ENCODE results near the gene GPLD1. TPM values are rescaled to one million over a fixed set of nuclear protein-coding genes. Genes with fewer than 3 reads are reported as not detected.
"Not testable (repeated sequence)": the region's sequence is repeated elsewhere in the genome, so short reads cannot be mapped to it uniquely, and the experiment has no call there.

Gene GPLD1
- total RNA-seq, 1 donor from 2014 or later, result 3.5 TPM

DNA sequence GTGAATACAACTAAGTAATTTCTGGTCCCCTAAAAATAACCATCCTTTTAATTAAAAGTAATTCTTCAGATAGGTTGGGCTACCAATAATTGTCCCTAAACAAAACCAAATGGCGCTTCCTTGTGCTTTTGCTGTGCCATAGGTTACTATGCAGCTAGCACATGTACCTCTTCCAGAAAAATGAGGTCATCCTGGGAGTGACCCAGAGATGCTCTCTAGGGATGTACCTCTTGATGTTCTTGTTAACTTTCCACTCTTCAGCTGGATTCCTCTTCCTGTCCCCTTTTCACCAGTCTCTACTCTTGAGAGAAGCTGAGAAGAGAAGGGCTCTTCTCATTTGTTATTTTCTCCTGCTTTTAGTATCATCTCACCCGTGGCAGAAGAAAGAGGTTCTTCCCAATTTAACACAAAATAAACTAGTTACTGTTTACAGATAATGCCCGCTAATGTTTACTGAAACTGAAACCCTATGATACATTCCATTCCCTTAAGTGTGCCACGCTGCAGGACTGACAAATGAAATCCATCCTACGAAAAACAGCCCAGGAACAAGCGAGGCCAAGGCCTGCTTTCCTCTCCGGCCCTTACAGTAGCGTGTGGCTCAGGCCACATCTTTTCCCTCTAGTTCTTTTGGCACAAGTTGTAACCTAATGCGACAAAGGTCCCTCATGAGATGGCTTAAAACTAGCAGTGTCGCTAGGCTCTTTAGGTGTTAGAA is 62.5 kb downstream of the GPLD1 start:
- TF ChIP-seq, protein P1, sequence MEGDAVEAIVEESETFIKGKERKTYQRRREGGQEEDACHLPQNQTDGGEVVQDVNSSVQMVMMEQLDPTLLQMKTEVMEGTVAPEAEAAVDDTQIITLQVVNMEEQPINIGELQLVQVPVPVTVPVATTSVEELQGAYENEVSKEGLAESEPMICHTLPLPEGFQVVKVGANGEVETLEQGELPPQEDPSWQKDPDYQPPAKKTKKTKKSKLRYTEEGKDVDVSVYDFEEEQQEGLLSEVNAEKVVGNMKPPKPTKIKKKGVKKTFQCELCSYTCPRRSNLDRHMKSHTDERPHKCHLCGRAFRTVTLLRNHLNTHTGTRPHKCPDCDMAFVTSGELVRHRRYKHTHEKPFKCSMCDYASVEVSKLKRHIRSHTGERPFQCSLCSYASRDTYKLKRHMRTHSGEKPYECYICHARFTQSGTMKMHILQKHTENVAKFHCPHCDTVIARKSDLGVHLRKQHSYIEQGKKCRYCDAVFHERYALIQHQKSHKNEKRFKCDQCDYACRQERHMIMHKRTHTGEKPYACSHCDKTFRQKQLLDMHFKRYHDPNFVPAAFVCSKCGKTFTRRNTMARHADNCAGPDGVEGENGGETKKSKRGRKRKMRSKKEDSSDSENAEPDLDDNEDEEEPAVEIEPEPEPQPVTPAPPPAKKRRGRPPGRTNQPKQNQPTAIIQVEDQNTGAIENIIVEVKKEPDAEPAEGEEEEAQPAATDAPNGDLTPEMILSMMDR (IDR thresholded peaks at IDR 0.05), result no peak
- Histone ChIP-seq H3K27ac (no peak overlapping the region), H3K4me3 (no peak overlapping the region), H3K4me1 (no peaks in the 10 kb centered on the region), H3K27me3 (no peaks in the 10 kb centered on the region), H3K9me3 (no peaks in the 10 kb centered on the region), H3K36me3 (peaks cover 29 to 40% of the 10 kb centered on the region in 2 donors)
- no peak for DNase-seq (ENCODE audit: low spot score in 2 of 2)
- intact Hi-C loops (cut with DNase I), result no loop called here

DNA sequence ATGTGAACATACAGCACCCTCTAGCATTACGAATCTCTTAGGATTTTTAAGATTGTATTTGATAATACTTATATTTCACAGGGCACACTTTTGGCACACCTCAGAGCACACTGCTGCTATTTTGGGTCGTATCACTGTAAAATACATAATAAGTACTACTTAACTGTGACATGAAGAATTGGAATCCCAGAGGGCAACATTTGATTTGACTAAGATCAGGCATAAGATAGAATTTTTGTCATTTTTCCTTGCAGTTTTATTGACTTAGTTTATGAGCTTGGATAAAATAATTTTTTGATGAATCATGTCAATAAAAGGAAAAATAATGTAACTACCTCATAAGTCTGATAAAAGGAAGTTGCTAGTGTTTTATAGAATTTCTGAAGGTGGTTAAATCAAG is 64.3 kb downstream of the GPLD1 start:
- DNase-seq (ENCODE audit: low spot score in 2 of 2), result no peak
- peaks cover 40 to 53% of the 10 kb centered on the region in 2 donors for H3K36me3 ChIP-seq
- no peaks in the 10 kb centered on the region for H3K4me1 ChIP-seq
- no peaks in the 10 kb centered on the region for H3K27me3 ChIP-seq
- no peak overlapping the region for H3K4me3 ChIP-seq
- no peak overlapping the region for H3K27ac ChIP-seq
- intact Hi-C loops (cut with DNase I), result no loop called here
- no peaks in the 10 kb centered on the region for H3K9me3 ChIP-seq
- TF ChIP-seq, protein P1 (IDR thresholded peaks at IDR 0.05), result no peak

DNA sequence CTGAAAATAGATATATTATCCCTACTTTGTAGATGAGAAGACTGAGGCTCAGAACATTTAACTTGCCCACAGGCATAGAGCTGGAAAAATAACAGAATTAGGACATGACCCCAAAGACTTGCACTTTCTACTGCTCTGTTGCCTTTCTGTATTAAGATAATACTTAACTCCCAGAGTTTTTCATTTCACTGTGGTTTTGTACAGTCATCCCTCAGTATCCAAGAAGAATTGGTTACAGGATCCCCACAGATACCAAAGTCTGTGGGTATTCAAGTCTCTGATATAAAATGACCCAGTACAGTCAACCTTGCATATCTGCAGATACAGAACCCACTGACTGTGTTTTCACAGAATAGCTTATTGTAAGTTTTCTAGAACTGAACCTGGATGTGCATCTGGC is 69.9 kb downstream of the GPLD1 start:
- no peak overlapping the region for H3K4me3 ChIP-seq
- no peaks in the 10 kb centered on the region for H3K9me3 ChIP-seq
- intact Hi-C loops (cut with DNase I), result no loop called here
- H3K27ac ChIP-seq, result no peak overlapping the region
- no peaks in the 10 kb centered on the region for H3K27me3 ChIP-seq
- TF ChIP-seq, protein P1 (IDR thresholded peaks at IDR 0.05), result no peak
- DNase-seq (ENCODE audit: low spot score in 2 of 2), result no peak
- H3K4me1 ChIP-seq, result no peaks in the 10 kb centered on the region
- peaks cover 71 to 91% of the 10 kb centered on the region in 2 donors for H3K36me3 ChIP-seq

DNA sequence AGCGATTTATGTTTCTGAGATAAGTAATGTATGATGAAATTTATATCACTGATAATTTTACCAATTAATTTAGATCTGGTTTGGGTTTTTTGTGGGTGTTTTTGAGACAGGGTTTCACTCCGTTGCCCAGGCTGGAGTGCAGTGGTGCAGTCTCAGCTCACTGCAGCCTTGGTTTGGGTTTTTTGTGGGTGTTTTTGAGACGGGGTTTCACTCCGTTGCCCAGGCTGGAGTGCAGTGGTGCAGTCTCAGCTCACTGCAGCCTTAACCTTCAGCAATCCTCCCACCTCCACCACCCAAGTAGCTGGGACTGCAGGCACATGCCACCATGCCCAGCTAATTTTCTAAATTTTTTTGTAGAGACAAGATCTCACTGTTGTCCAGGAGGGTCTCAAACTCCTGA is 73.6 kb downstream of the GPLD1 start:
- Histone ChIP-seq H3K27me3 (no peaks in the 10 kb centered on the region), H3K27ac (no peak overlapping the region), H3K9me3 (no peaks in the 10 kb centered on the region), H3K4me3 (no peak overlapping the region), H3K36me3 (peaks cover 67 to 78% of the 10 kb centered on the region in 2 donors), H3K4me1 (no peaks in the 10 kb centered on the region)
- intact Hi-C loops (cut with DNase I), result no loop called here
- DNase-seq (ENCODE audit: low spot score in 2 of 2), result no peak
- TF ChIP-seq, protein P1 (IDR thresholded peaks at IDR 0.05), result no peak

DNA sequence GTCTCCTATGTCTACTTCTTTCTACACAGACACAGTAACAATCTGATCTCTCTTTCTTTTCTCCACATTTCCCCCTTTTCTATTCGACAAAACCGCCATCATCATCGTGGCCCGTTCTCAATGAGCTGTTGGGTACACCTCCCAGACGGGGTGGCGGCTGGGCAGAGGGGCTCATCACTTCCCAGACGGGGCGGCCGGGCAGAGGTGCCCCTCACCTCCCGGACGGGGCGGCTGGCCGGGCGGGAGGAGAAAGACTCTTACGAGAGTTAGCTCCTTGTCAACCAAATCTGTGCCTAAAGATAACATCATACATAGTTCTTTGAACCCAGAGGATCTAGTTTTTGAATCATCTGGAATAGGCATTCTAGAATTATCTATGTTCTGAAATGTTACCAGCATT is 74.8 kb downstream of the GPLD1 start:
- DNase-seq (ENCODE audit: low spot score in 2 of 2); H3K27ac ChIP-seq; H3K9me3 ChIP-seq; H3K4me1 ChIP-seq; intact Hi-C loops (cut with DNase I); H3K27me3 ChIP-seq; H3K4me3 ChIP-seq: not testable (repeated sequence)
- H3K36me3 ChIP-seq, result peaks cover 55 to 75% of the 10 kb centered on the region in 2 donors

DNA sequence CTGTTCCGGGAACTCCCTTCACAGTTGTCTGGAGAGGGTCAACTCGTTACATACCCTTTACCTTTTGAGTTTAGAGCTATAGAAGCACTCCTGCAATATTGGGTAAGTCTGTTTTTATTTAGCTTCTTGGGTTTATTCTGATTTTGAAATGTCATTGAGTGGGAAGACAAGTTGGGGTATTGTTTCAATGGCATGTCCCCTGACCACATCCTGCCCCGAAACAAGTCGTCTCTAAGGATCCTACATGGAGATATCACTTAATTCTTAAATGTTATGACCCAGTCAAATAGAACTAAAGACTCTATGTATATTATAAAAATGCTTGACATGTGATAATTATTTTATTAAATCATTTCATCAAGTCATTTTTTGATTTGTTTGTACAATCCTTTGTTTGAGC is 77.1 kb downstream of the GPLD1 start:
- intact Hi-C loops (cut with DNase I), result no loop called here
- Histone ChIP-seq H3K4me3 (no peak overlapping the region), H3K36me3 (peaks cover 39 to 59% of the 10 kb centered on the region in 2 donors), H3K27ac (no peak overlapping the region), H3K27me3 (no peaks in the 10 kb centered on the region), H3K4me1 (no peaks in the 10 kb centered on the region), H3K9me3 (no peaks in the 10 kb centered on the region)
- TF ChIP-seq, protein P1 (IDR thresholded peaks at IDR 0.05), result no peak
- DNase-seq (ENCODE audit: low spot score in 2 of 2), result no peak
